IPS DF 6.9 (cell line): ENCODE measurements around the gene ZFHX3.

ENCODE experiments used
- DNase-seq: peaks from one replicate; pipeline ENCODE4 v3.0.0-alpha.2; 2013; ENCODE audit warnings: low read depth, low spot score
- H3K27ac ChIP-seq: one replicate; pipeline ENCODE4 v1.5.1; 2013; ENCODE audit warnings: low read length, control low read depth
- H3K27me3 ChIP-seq: 2 replicates; pipeline ENCODE4 v1.6.1; 2013; ENCODE audit warnings: mild to moderate bottlenecking, low read length; ENCODE audit not compliant: control insufficient read depth, insufficient read depth
- H3K36me3 ChIP-seq: 2 replicates; pipeline ENCODE4 v1.6.1; 2013; ENCODE audit warnings: low read length; ENCODE audit not compliant: control insufficient read depth, insufficient read depth
- H3K4me1 ChIP-seq: 2 replicates; pipeline ENCODE4 v1.6.1; 2013; ENCODE audit warnings: low read length; ENCODE audit not compliant: control insufficient read depth, insufficient read depth
- H3K4me3 ChIP-seq: 2 replicates; pipeline ENCODE4 v1.5.1; 2013; ENCODE audit warnings: mild to moderate bottlenecking, low read length
- H3K9me3 ChIP-seq: 2 replicates; pipeline ENCODE4 v1.6.1; 2013; ENCODE audit warnings: low read length, inconsistent platforms; ENCODE audit not compliant: control insufficient read depth, insufficient read depth
- WGBS: extraction: QIAGEN DNeasy Blood & Tissue Kit; methylation state at CpG from one replicate; pipeline ENCODE4 v1.1.7; 2013; ENCODE audit warnings: mixed read lengths, missing lambda C conversion rate; ENCODE audit not compliant: insufficient read length, insufficient coverage; 5-methylcytosine and 5-hydroxymethylcytosine counted together

Gene ZFHX3

DNA sequence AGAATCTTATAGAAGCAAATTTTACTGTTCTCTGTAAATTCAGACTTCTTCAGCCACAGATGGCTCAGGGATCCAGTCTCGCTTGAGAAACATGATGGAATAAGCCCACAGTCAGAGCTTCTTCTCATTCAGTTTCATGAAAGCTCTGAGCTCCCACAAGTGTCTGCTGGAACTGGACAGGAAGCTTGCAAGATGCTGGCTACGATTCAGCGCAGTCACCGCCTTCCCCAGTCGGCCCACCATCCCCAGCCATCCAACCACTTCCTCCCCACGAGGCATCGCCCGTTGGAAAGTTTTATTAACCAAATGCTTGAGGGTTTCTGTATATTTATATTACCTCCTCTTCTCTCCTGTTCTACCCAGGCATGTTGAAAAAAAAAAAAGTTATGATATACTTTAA, 171.7 kb downstream of the ZFHX3 start:
- H3K4me3 ChIP-seq: no peak overlapping the region
- no peaks in the 10 kb centered on the region for H3K27me3 ChIP-seq
- H3K4me1 ChIP-seq: no peaks in the 10 kb centered on the region
- no peaks in the 10 kb centered on the region for H3K36me3 ChIP-seq
- H3K27ac ChIP-seq: no peak overlapping the region
- no peaks in the 10 kb centered on the region for H3K9me3 ChIP-seq
- no peak for DNase-seq
- WGBS: no CpG with 5 or more reads among the region's 8 CpGs

DNA sequence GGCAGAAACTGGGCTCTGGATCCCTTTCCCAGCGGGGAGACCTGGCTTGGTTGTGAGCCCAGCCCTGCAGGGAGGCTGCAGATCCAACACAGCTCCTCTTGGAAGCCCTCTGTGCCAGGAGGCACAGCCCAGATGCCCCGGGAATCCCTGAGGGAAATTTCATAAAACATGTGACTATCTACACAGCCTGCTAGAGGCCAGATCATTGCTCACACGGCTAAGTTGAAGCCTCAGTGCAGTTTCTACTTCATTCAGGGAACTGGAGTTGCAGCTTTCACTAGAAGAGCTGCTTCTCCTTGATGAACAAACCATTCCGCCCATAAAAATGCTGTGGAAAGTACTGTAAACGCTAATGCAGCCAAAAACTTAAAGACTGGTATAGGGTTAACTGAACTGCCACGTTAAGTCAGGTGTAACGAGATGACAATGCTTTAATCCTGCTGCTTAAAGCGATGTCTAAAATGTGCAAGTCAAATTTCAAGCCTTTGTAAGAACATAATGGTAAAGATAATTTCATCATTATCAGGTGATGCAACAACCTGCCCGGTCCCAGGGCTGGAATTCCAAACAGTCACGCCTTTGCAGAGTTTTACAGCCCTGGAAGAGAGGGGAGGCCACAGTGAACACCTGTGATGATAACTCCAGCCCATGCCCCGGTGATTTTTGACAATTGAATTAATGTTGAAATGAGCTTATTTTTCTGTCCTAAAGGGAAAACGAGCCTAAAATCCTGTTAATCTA, 172.5 kb downstream of the ZFHX3 start:
- Histone ChIP-seq H3K36me3 (no peaks in the 10 kb centered on the region), H3K27ac (no peak overlapping the region), H3K4me1 (no peaks in the 10 kb centered on the region), H3K4me3 (no peak overlapping the region), H3K9me3 (no peaks in the 10 kb centered on the region), H3K27me3 (no peaks in the 10 kb centered on the region)
- WGBS: no CpG with 5 or more reads among the region's 12 CpGs
- no peak for DNase-seq

DNA sequence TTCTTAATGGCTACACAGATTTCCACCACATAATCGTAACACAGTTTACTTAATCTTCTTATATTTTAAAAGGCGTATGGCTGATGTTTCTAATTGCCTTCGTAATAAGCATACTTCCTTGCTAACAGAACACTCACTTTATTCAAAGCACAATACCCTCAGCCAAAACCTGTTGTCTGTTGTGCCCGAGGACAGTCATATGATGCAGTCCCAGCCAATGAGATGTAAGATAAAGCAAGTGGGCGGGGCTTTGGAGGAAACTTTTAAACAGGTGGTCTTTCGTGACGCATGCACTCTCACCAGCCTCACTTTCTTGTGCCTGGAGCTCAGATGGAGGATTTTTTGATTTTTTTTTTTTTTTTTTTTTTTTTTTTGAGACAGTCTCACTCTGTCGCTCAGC, 174.1 kb downstream of the ZFHX3 start:
- H3K9me3 ChIP-seq: no peaks in the 10 kb centered on the region
- no peaks in the 10 kb centered on the region for H3K36me3 ChIP-seq
- no CpG with 5 or more reads among the region's 8 CpGs for WGBS
- no peak overlapping the region for H3K27ac ChIP-seq
- no peaks in the 10 kb centered on the region for H3K4me1 ChIP-seq
- H3K27me3 ChIP-seq: no peaks in the 10 kb centered on the region
- no peak for DNase-seq
- H3K4me3 ChIP-seq: no peak overlapping the region

- H3K27ac ChIP-seq: no peak overlapping the region
- H3K9me3 ChIP-seq: no peaks in the 10 kb centered on the region
- no CpG with 5 or more reads among the region's 5 CpGs for WGBS
- H3K4me1 ChIP-seq: no peaks in the 10 kb centered on the region
- DNase-seq: no peak
- no peak overlapping the region for H3K4me3 ChIP-seq
- no peaks in the 10 kb centered on the region for H3K36me3 ChIP-seq
- H3K27me3 ChIP-seq: no peaks in the 10 kb centered on the region
Observed at GRCh38 chr16:72873044-72873443, 174.9 kb downstream of the ZFHX3 start.

- WGBS: no CpG with 5 or more reads among the region's 7 CpGs
- no peak for DNase-seq
- Histone ChIP-seq H3K4me1 (no peaks in the 10 kb centered on the region), H3K27ac (no peak overlapping the region), H3K9me3 (no peaks in the 10 kb centered on the region), H3K27me3 (no peaks in the 10 kb centered on the region), H3K36me3 (no peaks in the 10 kb centered on the region), H3K4me3 (no peak overlapping the region)
Observed at GRCh38 chr16:72865835-72866234, 182.1 kb downstream of the ZFHX3 start.

DNA sequence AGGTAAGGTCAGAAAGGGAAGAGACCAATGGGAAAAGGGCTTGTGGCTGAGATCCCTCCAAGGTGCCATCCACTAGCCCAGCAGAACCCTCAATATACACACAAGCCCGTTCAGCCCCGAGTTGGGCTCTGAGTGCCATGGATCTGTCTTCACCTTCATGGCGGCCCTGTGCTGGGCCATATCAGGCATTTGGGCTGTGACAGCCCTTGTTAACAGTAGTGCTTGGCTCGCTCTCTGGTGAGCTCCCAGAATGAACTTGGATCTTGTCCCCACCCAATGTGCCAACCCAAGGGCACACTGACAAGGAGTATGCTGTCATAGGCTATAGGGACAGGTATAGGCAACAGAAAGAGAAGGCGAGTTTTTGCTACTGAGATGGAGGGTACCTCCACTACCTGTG, 182.7 kb downstream of the ZFHX3 start:
- Histone ChIP-seq H3K36me3 (no peaks in the 10 kb centered on the region), H3K4me3 (no peak overlapping the region), H3K9me3 (no peaks in the 10 kb centered on the region), H3K4me1 (no peaks in the 10 kb centered on the region), H3K27me3 (no peaks in the 10 kb centered on the region), H3K27ac (no peak overlapping the region)
- WGBS: no CpG with 5 or more reads among the region's 5 CpGs
- DNase-seq: no peak

DNA sequence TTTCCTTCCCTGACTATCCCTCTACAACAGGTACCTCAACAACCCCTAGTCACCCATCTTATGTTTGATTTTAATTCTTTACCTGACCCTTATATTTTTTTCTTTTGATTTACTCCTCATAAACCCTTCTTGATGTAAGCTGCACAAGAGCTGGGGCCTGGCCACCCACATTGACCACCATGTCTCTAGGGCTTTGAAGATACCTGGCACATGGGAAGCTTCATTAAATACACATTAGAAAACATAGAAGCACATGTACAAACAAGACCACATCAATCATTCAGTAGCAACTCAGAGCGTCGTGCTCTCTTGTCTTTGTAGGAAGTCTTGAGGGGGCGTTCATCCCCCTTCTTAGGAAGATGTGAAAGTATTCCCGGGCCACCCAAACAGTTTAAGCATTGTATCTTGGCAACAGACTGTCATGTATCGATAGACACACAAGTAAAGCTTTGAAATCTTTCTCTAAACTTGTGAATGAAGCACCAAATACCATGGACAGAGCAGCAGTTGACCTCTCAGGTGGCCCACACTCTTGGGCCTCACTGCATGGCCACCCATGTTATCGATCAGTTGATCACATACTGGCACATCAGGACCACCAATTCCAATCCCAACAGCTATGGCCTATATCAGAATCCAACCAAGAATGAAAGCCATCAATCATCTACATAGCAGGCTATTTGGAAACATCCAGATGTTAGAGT, 183.6 kb downstream of the ZFHX3 start:
- no peak for DNase-seq
- Histone ChIP-seq H3K27me3 (no peaks in the 10 kb centered on the region), H3K9me3 (no peaks in the 10 kb centered on the region), H3K4me1 (no peaks in the 10 kb centered on the region), H3K4me3 (no peak overlapping the region), H3K27ac (no peak overlapping the region), H3K36me3 (no peaks in the 10 kb centered on the region)
- no CpG with 5 or more reads among the region's 6 CpGs for WGBS

- DNase-seq: no peak
- Histone ChIP-seq H3K27me3 (no peaks in the 10 kb centered on the region), H3K4me3 (no peak overlapping the region), H3K4me1 (no peaks in the 10 kb centered on the region), H3K9me3 (no peaks in the 10 kb centered on the region), H3K36me3 (no peaks in the 10 kb centered on the region), H3K27ac (no peak overlapping the region)
Observed at GRCh38 chr16:72862090-72862489, 185.8 kb downstream of the ZFHX3 start.

DNA sequence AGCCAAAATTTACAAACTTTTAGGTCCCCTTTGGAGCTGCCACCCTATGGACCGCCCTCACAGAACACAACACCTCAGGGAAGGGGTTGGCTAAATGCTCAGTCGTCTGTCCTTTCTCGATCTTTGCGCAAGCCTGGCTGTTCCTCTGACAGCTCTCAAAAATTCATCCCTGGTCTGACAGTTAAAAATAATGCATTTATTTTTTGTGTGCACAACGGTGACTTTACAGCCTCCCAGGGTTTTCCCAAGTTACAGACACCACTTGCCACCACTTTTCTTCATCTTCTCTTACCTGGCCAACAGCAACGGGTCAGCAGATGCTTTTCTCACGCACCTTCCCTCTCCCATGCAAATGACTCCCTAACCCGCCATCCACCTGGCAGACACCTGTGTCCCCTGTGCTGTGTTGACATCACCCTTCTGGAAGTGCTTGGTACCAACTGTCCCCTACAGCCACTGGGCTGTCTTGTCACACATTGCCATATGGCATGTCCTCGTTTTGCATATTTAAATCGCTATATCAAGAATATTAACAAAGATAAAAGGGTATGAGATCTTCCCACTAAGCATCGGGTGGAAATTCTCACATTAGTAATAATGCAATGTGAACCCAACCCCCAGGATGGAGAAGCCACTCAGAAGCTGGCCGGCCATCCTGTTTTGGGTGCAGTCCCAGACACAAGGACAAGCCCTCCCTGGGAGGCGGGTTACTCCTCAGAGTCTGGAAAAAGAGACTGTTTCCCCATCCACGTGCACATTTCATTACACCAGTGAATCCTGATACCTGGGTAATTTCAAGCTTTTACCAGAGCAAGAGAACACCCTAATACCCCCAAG, 187.0 kb downstream of the ZFHX3 start:
- Histone ChIP-seq H3K9me3 (no peaks in the 10 kb centered on the region), H3K36me3 (no peaks in the 10 kb centered on the region), H3K27ac (no peak overlapping the region), H3K4me3 (no peak overlapping the region), H3K27me3 (no peaks in the 10 kb centered on the region), H3K4me1 (no peaks in the 10 kb centered on the region)
- no CpG with 5 or more reads among the region's 14 CpGs for WGBS
- DNase-seq: no peak

DNA sequence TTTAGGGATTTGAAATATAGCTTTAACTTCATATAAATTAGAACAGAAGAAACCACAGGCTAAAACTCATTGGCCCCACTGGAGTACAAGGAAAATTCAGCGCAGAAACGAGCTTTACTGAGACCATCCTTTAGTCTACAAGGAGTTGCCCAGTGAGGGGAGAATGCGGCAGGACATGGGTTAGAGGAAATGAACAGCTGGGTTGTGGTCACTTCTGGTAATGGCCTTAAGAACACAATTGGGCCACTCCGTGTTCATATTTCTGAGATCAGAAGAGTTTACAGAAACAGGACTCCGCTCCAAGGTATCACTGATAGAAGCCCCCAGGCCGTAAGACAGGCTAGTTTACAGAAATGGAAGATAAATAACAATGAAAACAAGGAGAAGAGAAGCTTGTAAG, 188.3 kb downstream of the ZFHX3 start:
- no peak overlapping the region for H3K27ac ChIP-seq
- H3K4me3 ChIP-seq: no peak overlapping the region
- no peak for DNase-seq
- H3K4me1 ChIP-seq: no peaks in the 10 kb centered on the region
- no CpG with 5 or more reads among the region's 6 CpGs for WGBS
- H3K9me3 ChIP-seq: no peaks in the 10 kb centered on the region
- no peaks in the 10 kb centered on the region for H3K36me3 ChIP-seq
- H3K27me3 ChIP-seq: no peaks in the 10 kb centered on the region
